ENCODE measurements around the gene CAPN5.
A peak's percentile ranks its signal among the peaks of the same experiment; 100 is the strongest.

The CAPN5 gene

GRCh38 chr11:77037057-77037456 lies 29.7 kb upstream of the CAPN5 start:
- TF ChIP-seq CTCF (IDR thresholded peaks at IDR 0.05; ENCODE audit: low read depth, low read length): no peak

GRCh38 chr11:77038029-77038824 lies 28.5 kb upstream of the CAPN5 start:
- in situ Hi-C loops (cut with HindIII; ENCODE audit: low sequenced_read_pairs): no loop called here

More at GRCh38 chr11:77037057-77037456, 29.7 kb upstream of the CAPN5 start:
- H3K4me3 ChIP-seq (ENCODE audit: low read depth, low read length): no peak overlapping the region
- no peak for DNase-seq (ENCODE audit: low read depth, low spot score)
- in situ Hi-C loops (cut with HindIII; ENCODE audit: low sequenced_read_pairs): no loop called here

GRCh38 chr11:77038825-77039326 lies 27.9 kb upstream of the CAPN5 start:
- DNase-seq (ENCODE audit: low read depth, low spot score): no peak

More at GRCh38 chr11:77038029-77038824, 28.5 kb upstream of the CAPN5 start:
- H3K4me3 ChIP-seq (ENCODE audit: low read depth, low read length): no peak overlapping the region
- no peak for TF ChIP-seq CTCF (IDR thresholded peaks at IDR 0.05; ENCODE audit: low read depth, low read length)
- no peak for DNase-seq (ENCODE audit: low read depth, low spot score)

GRCh38 chr11:77039491-77040400 lies 27.0 kb upstream of the CAPN5 start:
- peak; percentile 67 for TF ChIP-seq CTCF (IDR thresholded peaks at IDR 0.05; ENCODE audit: low read depth, low read length)
- peak; percentile 33 for DNase-seq (ENCODE audit: low read depth, low spot score)
- no peak overlapping the region for H3K4me3 ChIP-seq (ENCODE audit: low read depth, low read length)
- in situ Hi-C loops (cut with HindIII; ENCODE audit: low sequenced_read_pairs): no loop called here

More at GRCh38 chr11:77038825-77039326, 27.9 kb upstream of the CAPN5 start:
- in situ Hi-C loops (cut with HindIII; ENCODE audit: low sequenced_read_pairs): no loop called here
- no peak for TF ChIP-seq CTCF (IDR thresholded peaks at IDR 0.05; ENCODE audit: low read depth, low read length)
- H3K4me3 ChIP-seq (ENCODE audit: low read depth, low read length): no peak overlapping the region

- H3K4me3 ChIP-seq (ENCODE audit: low read depth, low read length): no peak overlapping the region
- in situ Hi-C loops (cut with HindIII; ENCODE audit: low sequenced_read_pairs): no loop called here
- TF ChIP-seq CTCF (IDR thresholded peaks at IDR 0.05; ENCODE audit: low read depth, low read length): no peak
- no peak for DNase-seq (ENCODE audit: low read depth, low spot score)
Measured at GRCh38 chr11:77040401-77040777, 26.4 kb upstream of the CAPN5 start.

GRCh38 chr11:77040889-77041288 lies 25.9 kb upstream of the CAPN5 start:
- no peak for DNase-seq (ENCODE audit: low read depth, low spot score)

More at GRCh38 chr11:77040889-77041288, 25.9 kb upstream of the CAPN5 start:
- H3K4me3 ChIP-seq (ENCODE audit: low read depth, low read length): no peak overlapping the region
- in situ Hi-C loops (cut with HindIII; ENCODE audit: low sequenced_read_pairs): no loop called here
- no peak for TF ChIP-seq CTCF (IDR thresholded peaks at IDR 0.05; ENCODE audit: low read depth, low read length)

All from astrocyte of the spinal cord (primary cell).